H1 (cell line): ENCODE measurements around the gene RBCK1. TPM values are rescaled to one million over a fixed set of nuclear protein-coding genes. Genes with fewer than 3 reads are reported as not detected.
A peak's percentile ranks its signal among the peaks of the same experiment; 100 is the strongest.

Source experiments
- ASH2L ChIP-seq: fragments of 200-600, 300-600 bp; sonication (generic); IDR thresholded peaks from one replicate; pipeline ENCODE4 v1.7.1; 2017; ENCODE audit warnings: low read length
- ATF2 ChIP-seq: IDR thresholded peaks from 2 replicates; pipeline ENCODE4 v1.6.1; 2012; ENCODE audit warnings: low read length, inconsistent platforms
- CBX5 ChIP-seq: fragments of 300-800, 300-1000 bp; sonication (generic); IDR thresholded peaks from 2 replicates; pipeline ENCODE4 v1.7.1; 2016; ENCODE audit warnings: antibody characterized with exemption, low read length, low read depth
- CEBPB ChIP-seq: IDR thresholded peaks from 2 replicates; pipeline ENCODE4 v1.6.1; 2012; ENCODE audit warnings: low read depth, low read length
- CHD1 ChIP-seq: IDR thresholded peaks from 2 replicates; pipeline ENCODE4 v1.6.1; 2012; ENCODE audit warnings: low read depth, low read length, improper control_type of control experiment
- EGR1 ChIP-seq: IDR thresholded peaks from 2 replicates; pipeline ENCODE4 v1.6.1; 2011; ENCODE audit warnings: low read depth, low read length, borderline replicate concordance
- EZH2 ChIP-seq: fragments of 200-600 bp; sonication (generic); IDR thresholded peaks from 2 replicates; pipeline ENCODE4 v1.7.1; 2012; ENCODE audit warnings: low read depth, mild to moderate bottlenecking, moderate library complexity, low read length, inconsistent platforms; ENCODE audit not compliant: severe bottlenecking
- HDAC6 ChIP-seq: IDR thresholded peaks from one replicate; pipeline ENCODE4 v1.7.1; 2012; ENCODE audit warnings: low read depth, mild to moderate bottlenecking, inconsistent platforms, low read length, moderate library complexity
- JUND ChIP-seq: IDR thresholded peaks from 2 replicates; pipeline ENCODE4 v1.6.1; 2011; ENCODE audit warnings: mild to moderate bottlenecking, improper control_type of control experiment, low read length
- KDM4A ChIP-seq: IDR thresholded peaks from one replicate; pipeline ENCODE4 v1.7.1; 2012; ENCODE audit warnings: low read depth, mild to moderate bottlenecking, moderate library complexity, low read length, inconsistent platforms; ENCODE audit not compliant: severe bottlenecking
- MAFK ChIP-seq: IDR thresholded peaks from 2 replicates; pipeline ENCODE4 v1.6.1; 2012; ENCODE audit warnings: low read depth, mild to moderate bottlenecking, improper control_type of control experiment, low read length
- MAX ChIP-seq: IDR thresholded peaks from 2 replicates; pipeline ENCODE4 v1.6.1; 2012; ENCODE audit warnings: inconsistent platforms
- NANOG ChIP-seq: IDR thresholded peaks from 2 replicates; pipeline ENCODE4 v1.6.1; 2011; ENCODE audit warnings: low read length, low read depth, mild to moderate bottlenecking, inconsistent platforms; ENCODE audit not compliant: insufficient read depth, poor library complexity, severe bottlenecking
- POLR2AphosphoS5 ChIP-seq: IDR thresholded peaks from 2 replicates; pipeline ENCODE4 v1.6.1; 2011; ENCODE audit warnings: low read depth, low read length
- POU5F1 ChIP-seq: IDR thresholded peaks from 2 replicates; pipeline ENCODE4 v1.6.1; 2011; ENCODE audit warnings: low read depth, mild to moderate bottlenecking, low read length, moderate library complexity
- RAD21 ChIP-seq, 2 experiments: IDR thresholded peaks in 1 of 2; conservative IDR thresholded peaks in 1 of 2; 2 replicates each; pipeline ENCODE4 v1.6.1; 2011; ENCODE audit warnings: low read depth in 2 of 2, low read length in 2 of 2, improper control_type of control experiment in 1 of 2, inconsistent platforms in 1 of 2, mild to moderate bottlenecking in 1 of 2, moderate library complexity in 1 of 2
- RNF2 ChIP-seq: fragments of 200-900, 300-1000 bp; sonication (generic); IDR thresholded peaks from 2 replicates; pipeline ENCODE4 v1.7.1; 2016; ENCODE audit warnings: borderline replicate concordance, low read depth, mild to moderate bottlenecking, antibody characterized with exemption, low read length; ENCODE audit not compliant: poor library complexity, severe bottlenecking; ENCODE audit errors: missing control alignments
- SP2 ChIP-seq: IDR thresholded peaks from 2 replicates; pipeline ENCODE4 v1.6.1; 2012; ENCODE audit warnings: mild to moderate bottlenecking, low read length, inconsistent platforms
- SRF ChIP-seq: IDR thresholded peaks from 2 replicates; pipeline ENCODE4 v1.6.1; 2011; ENCODE audit warnings: mild to moderate bottlenecking, low read depth, low read length, moderate library complexity
- TAF1 ChIP-seq: IDR thresholded peaks from 2 replicates; pipeline ENCODE4 v1.6.1; 2011; ENCODE audit warnings: mild to moderate bottlenecking, low read depth, low read length
- TCF12 ChIP-seq: IDR thresholded peaks from 2 replicates; pipeline ENCODE4 v1.6.1; 2011; ENCODE audit warnings: low read depth, mild to moderate bottlenecking, low read length
- TEAD4 ChIP-seq: IDR thresholded peaks from 2 replicates; pipeline ENCODE4 v1.6.1; 2012; ENCODE audit warnings: low read depth, low read length, inconsistent platforms, mixed read lengths
- ZNF274 ChIP-seq: IDR thresholded peaks from 2 replicates; pipeline ENCODE4 v1.7.0; 2012; ENCODE audit warnings: low read length, borderline replicate concordance; ENCODE audit errors: extremely low read depth
- polyA plus RNA-seq, 7 experiments: library from polyadenylated mRNA; depleted of rRNA in 3 of 7; stranded (reverse) in 5 of 7; unstranded in 2 of 7; fragments of >200 nt in 5 of 7; fragments of 200-250 nt in 2 of 7; gene quantifications; 1 replicate in 5 of 7; 2 replicates in 1 of 7; 4 replicates in 1 of 7; pipeline versions ENCODE4 v1.2.1 to v1.2.3, GENCODE V29; 2011 to 2013; ENCODE audit warnings: missing spikeins in 2 of 7, mixed read lengths in 2 of 7
- total RNA-seq: library from RNA; stranded (reverse); fragmentation: NEBNext Ultra II Directional; extraction: Animal tissue kit (Norgen Biotek cat#: 25700); gene quantifications from 2 replicates; pipeline ENCODE4 v1.2.1, GENCODE V29; 2021

The RBCK1 gene
- total and polyA plus RNA-seq, 2 of the 8 experiments (the other 6 are each of a cell fraction or from before 2014, with no cell fraction given): 43.1 to 54.7 TPM

GRCh38 chr20:407133-407952, 756 bp upstream of the RBCK1 start (continued):
- TF ChIP-seq SP2: no peak
- no peak for TF ChIP-seq CHD1
- TF ChIP-seq TCF12: no peak
- no peak for TF ChIP-seq CEBPB
- TF ChIP-seq CBX5: no peak
- no peak for TF ChIP-seq ATF2
- no peak for TF ChIP-seq RNF2
- TF ChIP-seq TEAD4: no peak
- TF ChIP-seq TAF1: no peak; the same call in none of the 2 replicates
- TF ChIP-seq EGR1: no peak
- no peak for TF ChIP-seq JUND
- no peak for TF ChIP-seq POU5F1
- TF ChIP-seq ZNF274: no peak
- TF ChIP-seq MAX: no peak; the same call in 1 of the 2 replicates
- TF ChIP-seq SRF: no peak
- no peak for TF ChIP-seq NANOG
- peak; percentile 0 to 18; a peak in 1 of 4 replicates for TF ChIP-seq RAD21 (IDR thresholded peaks at IDR 0.05 in 1 of 2, conservative IDR thresholded peaks at IDR 0.05 in 1 of 2; ENCODE audit: low read depth in 2 of 2, low read length in 2 of 2)
- peak; percentile 20 for TF ChIP-seq ASH2L
- no peak for TF ChIP-seq MAFK
- peak; percentile 68 for TF ChIP-seq POLR2AphosphoS5
- peak; percentile 56 for TF ChIP-seq KDM4A
- TF ChIP-seq EZH2: no peak
- no peak for TF ChIP-seq HDAC6
